ENCODE measurements around the gene INPP5D.

INPP5D gene

DNA sequence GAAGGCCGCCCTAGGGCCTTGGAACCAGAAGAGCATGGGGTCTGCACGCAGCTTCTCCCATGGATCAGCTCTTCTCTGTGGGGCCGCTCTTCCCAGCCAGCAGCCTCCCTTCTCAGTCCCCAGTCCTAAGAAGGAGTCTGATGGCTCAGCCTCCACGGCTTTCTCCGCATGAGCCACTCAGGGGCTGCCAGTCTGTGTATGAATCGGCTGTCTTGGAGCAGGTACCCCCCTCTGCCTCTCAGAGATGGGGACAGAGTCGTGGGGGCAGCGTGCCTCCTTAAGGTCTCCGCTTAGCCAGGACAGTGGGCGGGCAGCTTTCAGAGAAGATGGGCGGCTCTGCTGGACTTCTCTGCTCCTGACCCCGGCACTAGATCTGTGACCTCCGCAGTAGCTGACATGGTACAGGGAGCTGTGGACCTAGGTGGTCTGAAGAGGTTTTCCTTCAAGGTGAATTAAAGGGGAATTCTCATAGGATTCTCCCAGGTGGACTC, 21.6 kb downstream of the INPP5D start:
- no peak overlapping the region for H3K4me3 ChIP-seq (replicated peaks; ENCODE audit: low read depth, low read length)
- no peak for DNase-seq (ENCODE audit: extremely low read depth, low read depth)
- TF ChIP-seq, protein P1, sequence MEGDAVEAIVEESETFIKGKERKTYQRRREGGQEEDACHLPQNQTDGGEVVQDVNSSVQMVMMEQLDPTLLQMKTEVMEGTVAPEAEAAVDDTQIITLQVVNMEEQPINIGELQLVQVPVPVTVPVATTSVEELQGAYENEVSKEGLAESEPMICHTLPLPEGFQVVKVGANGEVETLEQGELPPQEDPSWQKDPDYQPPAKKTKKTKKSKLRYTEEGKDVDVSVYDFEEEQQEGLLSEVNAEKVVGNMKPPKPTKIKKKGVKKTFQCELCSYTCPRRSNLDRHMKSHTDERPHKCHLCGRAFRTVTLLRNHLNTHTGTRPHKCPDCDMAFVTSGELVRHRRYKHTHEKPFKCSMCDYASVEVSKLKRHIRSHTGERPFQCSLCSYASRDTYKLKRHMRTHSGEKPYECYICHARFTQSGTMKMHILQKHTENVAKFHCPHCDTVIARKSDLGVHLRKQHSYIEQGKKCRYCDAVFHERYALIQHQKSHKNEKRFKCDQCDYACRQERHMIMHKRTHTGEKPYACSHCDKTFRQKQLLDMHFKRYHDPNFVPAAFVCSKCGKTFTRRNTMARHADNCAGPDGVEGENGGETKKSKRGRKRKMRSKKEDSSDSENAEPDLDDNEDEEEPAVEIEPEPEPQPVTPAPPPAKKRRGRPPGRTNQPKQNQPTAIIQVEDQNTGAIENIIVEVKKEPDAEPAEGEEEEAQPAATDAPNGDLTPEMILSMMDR (IDR thresholded peaks at IDR 0.05; ENCODE audit: low read depth, low read length, missing control alignments): no peak

DNA sequence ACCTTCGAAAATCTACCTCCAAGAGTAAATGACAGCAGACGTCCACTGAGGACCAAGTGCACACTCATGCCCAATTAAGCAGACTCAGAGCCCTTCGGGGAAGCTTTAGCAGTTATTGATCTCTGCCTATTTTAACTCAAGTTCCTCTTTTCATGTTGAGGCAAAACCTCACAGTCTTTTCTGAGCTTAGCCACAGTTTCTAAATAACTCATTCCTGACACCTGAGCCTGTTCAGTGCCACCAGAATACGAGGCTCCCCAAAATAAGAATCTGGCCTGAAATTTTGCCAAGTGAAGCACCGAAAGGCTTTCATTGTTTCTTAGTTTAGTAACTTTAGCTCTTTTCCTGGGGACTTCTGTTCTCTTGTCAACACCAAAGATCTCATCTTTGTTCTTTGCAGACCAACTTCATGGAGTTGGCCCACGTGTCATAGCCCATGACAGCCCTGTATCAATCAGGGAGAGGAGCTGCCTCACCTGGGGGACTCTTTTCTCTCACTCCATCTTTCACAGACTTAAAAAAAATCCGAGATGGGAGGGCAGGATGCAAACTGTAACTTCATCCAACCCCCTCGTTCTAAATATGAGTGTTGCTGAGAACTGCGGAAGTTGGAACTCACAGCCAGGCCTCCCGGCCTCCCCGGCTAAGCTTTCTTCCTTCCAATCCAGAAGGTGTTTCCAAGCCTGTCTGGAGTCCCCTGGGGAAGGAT, 22.2 kb downstream of the INPP5D start:
- TF ChIP-seq, protein P1 (IDR thresholded peaks at IDR 0.05; ENCODE audit: low read depth, low read length, missing control alignments): no peak
- no peak overlapping the region for H3K4me3 ChIP-seq (replicated peaks; ENCODE audit: low read depth, low read length)
- DNase-seq (ENCODE audit: extremely low read depth, low read depth): no peak

DNA sequence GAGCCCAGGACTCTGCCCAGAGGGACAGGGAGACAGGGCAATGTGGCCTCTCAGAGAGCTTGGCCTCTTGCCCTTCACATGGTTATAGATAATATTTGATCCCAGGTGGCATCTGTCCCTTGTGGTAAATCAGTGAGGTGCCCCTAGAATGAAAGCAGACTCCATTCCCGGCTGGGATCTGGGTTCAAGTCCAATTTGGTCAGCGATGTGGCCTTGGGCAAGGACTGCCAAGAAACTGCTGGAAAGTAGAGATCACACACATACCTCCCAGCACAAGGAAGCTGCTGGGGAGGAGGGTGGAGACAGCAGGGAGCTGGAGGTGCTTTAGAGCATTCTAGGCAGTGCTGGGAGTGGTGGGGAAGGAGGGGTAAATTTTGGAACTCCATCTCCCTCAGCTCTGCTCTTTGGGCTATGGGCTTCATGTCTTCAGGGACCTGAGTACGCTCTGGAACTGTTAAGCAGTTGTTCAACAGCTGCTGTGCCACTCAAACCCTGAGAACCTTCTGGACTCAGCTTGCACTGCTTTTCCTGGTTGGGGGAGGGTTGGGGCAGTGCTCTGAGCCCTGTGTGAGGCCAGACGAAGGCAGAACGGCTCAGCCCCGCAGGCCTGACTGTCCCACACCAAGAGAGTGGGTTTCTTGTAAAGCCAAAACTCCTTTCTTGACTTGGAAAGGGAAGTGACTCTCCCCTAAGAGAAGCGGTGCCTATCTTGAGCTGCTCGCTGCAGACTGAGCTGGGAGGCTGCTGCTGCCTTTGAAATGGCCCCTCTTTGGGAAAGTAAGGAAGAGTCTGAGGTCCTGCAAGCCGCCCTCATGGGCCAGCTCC, 23.0 kb downstream of the INPP5D start:
- no peak overlapping the region for H3K4me3 ChIP-seq (replicated peaks; ENCODE audit: low read depth, low read length)
- no peak for DNase-seq (ENCODE audit: extremely low read depth, low read depth)

DNA sequence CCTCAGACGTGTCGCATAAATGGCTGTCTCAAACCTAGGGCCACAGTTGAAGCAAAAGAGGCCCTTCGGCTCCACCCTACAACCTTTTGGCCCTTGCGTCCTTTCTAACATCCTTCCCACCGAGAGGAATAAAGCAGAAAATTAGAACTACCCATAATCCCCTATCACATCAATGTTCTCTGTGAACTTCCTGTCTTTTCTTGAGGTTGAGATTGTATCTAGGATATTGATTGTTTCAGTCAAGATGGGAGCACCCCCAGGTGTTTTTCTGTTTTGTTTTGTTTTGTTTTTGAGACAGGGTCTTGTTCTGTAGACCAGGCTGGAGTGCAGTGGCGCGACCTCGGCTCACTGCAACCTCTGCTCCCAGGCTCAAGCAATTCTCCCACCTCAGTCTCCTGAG, 23.6 kb downstream of the INPP5D start:
- TF ChIP-seq, protein P1 (IDR thresholded peaks at IDR 0.05; ENCODE audit: low read depth, low read length, missing control alignments): no peak
- no peak overlapping the region for H3K4me3 ChIP-seq (replicated peaks; ENCODE audit: low read depth, low read length)
- no peak for DNase-seq (ENCODE audit: extremely low read depth, low read depth)

More for the DNA sequence above, 23.0 kb downstream of the INPP5D start:
- TF ChIP-seq, protein P1 (IDR thresholded peaks at IDR 0.05; ENCODE audit: low read depth, low read length, missing control alignments): no peak

DNA sequence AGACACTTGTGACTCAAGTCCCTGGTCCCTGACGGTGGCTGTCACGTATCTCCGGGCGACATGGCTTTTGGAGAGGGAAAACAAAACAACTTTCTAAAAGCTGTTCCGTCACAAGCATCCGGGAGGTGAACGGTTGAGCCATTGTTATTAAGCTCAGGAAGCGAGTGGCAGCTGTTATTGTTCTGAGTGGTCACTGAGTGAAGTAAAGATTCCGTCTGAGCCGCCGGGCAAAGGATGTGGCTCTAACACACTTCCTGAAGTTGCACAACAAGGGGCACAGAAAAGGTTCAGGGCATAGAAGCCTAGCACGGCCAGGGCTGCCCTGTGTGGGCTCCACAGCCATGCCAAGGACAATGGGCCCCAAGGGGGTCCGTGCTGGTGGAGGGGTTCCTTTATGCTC, 24.3 kb downstream of the INPP5D start:
- no peak for DNase-seq (ENCODE audit: extremely low read depth, low read depth)
- TF ChIP-seq, protein P1 (IDR thresholded peaks at IDR 0.05; ENCODE audit: low read depth, low read length, missing control alignments): no peak
- H3K4me3 ChIP-seq (replicated peaks; ENCODE audit: low read depth, low read length): no peak overlapping the region

DNA sequence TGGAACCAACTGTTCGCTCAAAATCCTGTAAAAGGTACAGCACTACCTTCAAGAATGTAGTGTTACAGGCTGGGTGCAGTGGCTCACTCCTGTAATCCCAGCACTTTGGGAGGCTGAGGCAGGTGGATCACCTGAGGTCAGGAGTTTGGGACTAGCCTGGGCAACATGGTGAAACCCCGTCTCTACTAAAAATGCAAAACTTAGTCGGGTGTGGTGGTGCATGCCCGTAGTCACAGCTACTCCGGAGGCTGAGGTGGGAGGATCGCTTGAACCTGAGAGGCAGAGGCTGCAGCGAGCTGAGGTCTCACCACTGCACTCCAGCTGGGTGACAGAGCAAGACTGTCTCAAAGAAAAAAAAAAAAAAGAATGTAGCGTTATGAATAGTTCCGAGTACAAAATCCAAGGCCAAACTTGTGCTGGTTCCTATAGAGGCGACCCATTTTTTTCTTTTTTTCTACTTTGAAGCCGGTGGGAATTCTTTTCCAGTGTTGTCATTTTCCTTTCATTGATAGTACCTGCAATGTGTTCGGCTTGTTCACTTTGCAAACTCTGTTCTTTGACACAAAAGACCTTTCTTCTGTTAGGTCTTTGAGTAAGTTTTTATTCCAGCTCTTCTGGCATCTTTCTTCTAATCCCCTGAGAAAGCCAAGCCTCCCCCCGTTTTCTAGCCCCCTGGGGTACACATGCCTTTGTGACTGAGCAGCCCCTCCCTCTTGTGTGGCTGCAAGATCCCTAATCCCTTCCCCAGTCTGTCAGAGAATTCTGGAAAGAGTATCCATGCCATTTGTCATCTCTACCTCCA, 25.1 kb downstream of the INPP5D start:
- H3K4me3 ChIP-seq (replicated peaks; ENCODE audit: low read depth, low read length): no peak overlapping the region
- no peak for DNase-seq (ENCODE audit: extremely low read depth, low read depth)
- TF ChIP-seq, protein P1 (IDR thresholded peaks at IDR 0.05; ENCODE audit: low read depth, low read length, missing control alignments): no peak

Measured in HFF-Myc (cell line).